ENCODE results near the gene ZNF346. TPM values are rescaled to one million over a fixed set of nuclear protein-coding genes. Genes with fewer than 3 reads are reported as not detected.

The ZNF346 gene
- total and polyA plus RNA-seq, 10 of the 15 experiments (the other 5 are each of a cell fraction or from before 2014, with no cell fraction given), result 6.5 to 30.2 (median 24.0) TPM

GRCh38 chr5:177103523-177104253, 81.2 kb downstream of the ZNF346 start:
- ChIA-PET CTCF (interaction anchor here (1.4 kb wide), 1 partner anchor 10 kb away, joined by 3 read pairs; no protein-coding TSS in a partner anchor), RAD21 (ENCODE audit: unreplicated experiment) (no interaction called here), POLR2A (no interaction called here), SMC1A (ENCODE audit: uncharacterized antibody, unreplicated experiment) (no interaction called here)
- FAIRE-seq, result no peak
- intact Hi-C loops (cut with micrococcal nuclease; ENCODE audit: unreplicated experiment) (loop anchor here (2.0 kb wide), 1 partner anchor 29 kb away; no protein-coding TSS in a partner anchor), in situ Hi-C loops (cut with MboI) (no loop called here)
- BruUV-seq (replicated peaks), result no TSS peak
- Histone ChIP-seq H3K79me2 (ENCODE audit: control insufficient read depth, insufficient read depth, low read length) (no peaks in the 10 kb centered on the region), H3K27ac (ENCODE audit: control insufficient read depth, insufficient read depth) (no peak overlapping the region), H3K4me3 (no peak overlapping the region), H3K9me3 (replicated peaks; ENCODE audit: control insufficient read depth, insufficient read depth, low read length) (no peaks in the 10 kb centered on the region), H3K4me2 (ENCODE audit: control insufficient read depth, insufficient read depth) (no peak overlapping the region), H3K27me3 (replicated peaks in 1 of 2; ENCODE audit: control insufficient read depth in 2 of 2, insufficient read depth in 2 of 2, low read length in 1 of 2) (no peaks in the 10 kb centered on the region; a peak in 1 of 4 replicates), H3K4me1 (ENCODE audit: control insufficient read depth, insufficient read depth, low read length) (no peaks in the 10 kb centered on the region), H3K36me3 (ENCODE audit: control insufficient read depth in 2 of 2, insufficient read depth in 2 of 2, low read length in 1 of 2) (no peaks in the 10 kb centered on the region), H3K9ac (ENCODE audit: control insufficient read depth, insufficient read depth, low read length) (no peak overlapping the region), H4K20me1 (ENCODE audit: control insufficient read depth, insufficient read depth) (no peaks in the 10 kb centered on the region), H2AFZ (ENCODE audit: control insufficient read depth, low read depth, low read length) (no peak overlapping the region)
- TF ChIP-seq PAX5 (IDR thresholded peaks at IDR 0.05; ENCODE audit: borderline replicate concordance, low read depth, low read length) (no peak), SREBF2 (IDR thresholded peaks at IDR 0.05; ENCODE audit: low read length) (no peak), TCF3 (IDR thresholded peaks at IDR 0.05; ENCODE audit: borderline replicate concordance, insufficient read depth, low read depth, low read length) (no peak), HCFC1 (IDR thresholded peaks at IDR 0.05; ENCODE audit: low read length) (no peak)
- ATAC-seq, result no peak
- WGBS (ENCODE audit: insufficient coverage, insufficient replicate concordance, low lambda C conversion rate, missing lambda C conversion rate), result 29% methylated on average over 9 of the region's 9 CpGs
- no peak for DNase-seq (ENCODE audit: low read depth, low spot score)

DNA sequence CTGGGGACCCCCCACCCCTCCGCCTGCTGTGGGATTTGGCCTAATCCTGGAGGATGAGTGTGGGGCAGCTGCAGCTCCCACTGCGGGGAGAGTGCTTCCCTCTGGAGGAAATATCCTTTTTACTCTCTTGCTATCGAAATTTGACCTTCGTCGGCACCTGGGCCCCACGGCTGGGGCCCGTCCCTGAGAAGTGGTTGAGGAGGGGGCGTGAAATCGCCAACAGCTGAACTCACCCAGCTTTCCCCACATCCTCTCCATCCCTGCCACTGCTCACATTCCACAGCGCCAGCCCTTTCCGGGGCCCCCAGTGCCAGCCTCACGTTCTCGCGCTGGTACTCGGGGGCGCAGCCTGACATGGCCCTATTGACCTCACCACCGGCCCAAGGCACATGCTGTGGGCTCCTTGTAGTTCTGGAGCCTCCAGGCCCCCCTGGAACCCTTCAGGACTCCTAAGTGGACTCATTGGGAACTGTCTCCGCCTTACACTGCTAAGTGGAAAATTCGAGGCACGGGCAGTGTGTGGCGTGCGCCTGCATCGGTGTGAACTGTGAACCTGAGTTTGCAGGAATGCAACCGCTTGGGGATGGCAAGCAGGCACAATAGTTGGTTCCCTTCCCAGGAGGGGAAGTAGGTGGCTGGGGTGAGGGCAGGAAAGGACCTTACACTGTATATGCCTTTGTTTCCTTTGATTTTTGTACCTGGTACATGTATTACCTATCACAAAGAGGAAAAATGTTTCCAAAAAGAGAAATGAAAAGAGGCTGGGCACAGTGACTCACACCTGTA, 83.4 kb downstream of the ZNF346 start:
- Histone ChIP-seq H4K20me1 (ENCODE audit: control insufficient read depth, insufficient read depth) (no peaks in the 10 kb centered on the region), H3K4me1 (ENCODE audit: control insufficient read depth, insufficient read depth, low read length) (no peaks in the 10 kb centered on the region), H2AFZ (ENCODE audit: control insufficient read depth, low read depth, low read length) (no peak overlapping the region), H3K27ac (ENCODE audit: control insufficient read depth, insufficient read depth) (no peak overlapping the region), H3K36me3 (ENCODE audit: control insufficient read depth in 2 of 2, insufficient read depth in 2 of 2, low read length in 1 of 2) (no peaks in the 10 kb centered on the region), H3K4me3 (no peak overlapping the region), H3K4me2 (ENCODE audit: control insufficient read depth, insufficient read depth) (no peak overlapping the region), H3K9me3 (replicated peaks; ENCODE audit: control insufficient read depth, insufficient read depth, low read length) (no peaks in the 10 kb centered on the region), H3K79me2 (ENCODE audit: control insufficient read depth, insufficient read depth, low read length) (no peaks in the 10 kb centered on the region), H3K27me3 (replicated peaks in 1 of 2; ENCODE audit: control insufficient read depth in 2 of 2, insufficient read depth in 2 of 2, low read length in 1 of 2) (no peaks in the 10 kb centered on the region), H3K9ac (ENCODE audit: control insufficient read depth, insufficient read depth, low read length) (no peak overlapping the region)
- TF ChIP-seq POLR2AphosphoS2 (IDR thresholded peaks at IDR 0.05; ENCODE audit: low read depth, low read length), result no peak
- no peak for TF ChIP-seq TCF12 (IDR thresholded peaks at IDR 0.05; ENCODE audit: low read depth, low read length)
- no peak for TF ChIP-seq POLR2AphosphoS5 (IDR thresholded peaks at IDR 0.05; ENCODE audit: low read length)
- no peak for TF ChIP-seq MEF2A (IDR thresholded peaks at IDR 0.05; ENCODE audit: insufficient read depth, low read depth, low read length)
- no peak for TF ChIP-seq MEF2B (IDR thresholded peaks at IDR 0.05; ENCODE audit: partially characterized antibody, poor library complexity, severe bottlenecking)
- no peak for TF ChIP-seq TCF3 (IDR thresholded peaks at IDR 0.05; ENCODE audit: borderline replicate concordance, insufficient read depth, low read depth, low read length)
- no peak for TF ChIP-seq ZBTB33 (IDR thresholded peaks at IDR 0.05)
- TF ChIP-seq ZSCAN29 (IDR thresholded peaks at IDR 0.05), result no peak
- ChIA-PET SMC1A (ENCODE audit: uncharacterized antibody, unreplicated experiment) (interaction anchor here (1.5 kb wide), 1 partner anchor 19 kb away, joined by 3 read pairs; the partner anchor contains the start of gene FGFR4), RAD21 (ENCODE audit: unreplicated experiment) (no interaction called here), POLR2A (no interaction called here), CTCF (interaction anchor here (1.2 to 1.4 kb wide), 2 partner anchors 8 to 34 kb away, joined by 3 to 4 read pairs; no protein-coding TSS in a partner anchor)
- intact Hi-C loops (cut with micrococcal nuclease; ENCODE audit: unreplicated experiment) (no loop called here), in situ Hi-C loops (cut with MboI) (no loop called here)
- FAIRE-seq (no peak), ATAC-seq (no peak), DNase-seq (ENCODE audit: low read depth, low spot score) (no peak)
- 79% methylated on average over 24 of the region's 24 CpGs for WGBS (ENCODE audit: insufficient coverage, insufficient replicate concordance, low lambda C conversion rate, missing lambda C conversion rate)
- BruUV-seq (replicated peaks), result no TSS peak
